Stimulated activated CD4-positive, alpha-beta T cell treated with anti-CD3 and anti-CD28 coated beads, Interleukin-1b, Interleukin-23, amount 100 ng/mL, for 4 hours (primary cell): ENCODE results near the gene EXOC4.

ENCODE experiments used
- DNase-seq, 2 donors: peaks; one replicate each; pipeline ENCODE4 v3.0.0-alpha.2; 2020; ENCODE audit warnings: low read depth in 2 of 2

Gene EXOC4

GRCh38 chr7:133828906-133829305 is 576.0 kb downstream of the EXOC4 start:
- no peak for DNase-seq

- no peak for DNase-seq
Observed at GRCh38 chr7:133829336-133829897, 576.5 kb downstream of the EXOC4 start.

GRCh38 chr7:133830081-133830480 is 577.2 kb downstream of the EXOC4 start:
- no peak for DNase-seq

GRCh38 chr7:133836666-133837065 is 583.8 kb downstream of the EXOC4 start:
- DNase-seq, result no peak

GRCh38 chr7:133837224-133837623 is 584.3 kb downstream of the EXOC4 start:
- DNase-seq, result no peak

GRCh38 chr7:133839121-133839520 is 586.2 kb downstream of the EXOC4 start:
- no peak for DNase-seq

GRCh38 chr7:133843341-133843740 is 590.5 kb downstream of the EXOC4 start:
- DNase-seq, result no peak

- no peak for DNase-seq
Observed at GRCh38 chr7:133845005-133845404, 592.1 kb downstream of the EXOC4 start.

GRCh38 chr7:133846203-133846945 is 593.5 kb downstream of the EXOC4 start:
- no peak for DNase-seq

GRCh38 chr7:133850497-133851280 is 597.8 kb downstream of the EXOC4 start:
- no peak for DNase-seq

GRCh38 chr7:133851411-133851810 is 598.5 kb downstream of the EXOC4 start:
- DNase-seq, result no peak

GRCh38 chr7:133853706-133854276 is 600.9 kb downstream of the EXOC4 start:
- no peak for DNase-seq

GRCh38 chr7:133854739-133855138 is 601.9 kb downstream of the EXOC4 start:
- no peak for DNase-seq

- DNase-seq, result no peak
Observed at GRCh38 chr7:133857376-133858119, 604.7 kb downstream of the EXOC4 start.

GRCh38 chr7:133858311-133858710 is 605.4 kb downstream of the EXOC4 start:
- no peak for DNase-seq

- DNase-seq, result no peak
Observed at GRCh38 chr7:133859231-133859630, 606.4 kb downstream of the EXOC4 start.

- DNase-seq, result no peak
Observed at GRCh38 chr7:133859871-133860450, 607.1 kb downstream of the EXOC4 start.

GRCh38 chr7:133860628-133861335 is 607.9 kb downstream of the EXOC4 start:
- DNase-seq, result no peak

GRCh38 chr7:133861876-133862275 is 609.0 kb downstream of the EXOC4 start:
- DNase-seq, result no peak

- no peak for DNase-seq
Observed at GRCh38 chr7:133863362-133864061, 610.6 kb downstream of the EXOC4 start.
